ENCODE measurements around the gene RCBTB2. TPM values are rescaled to one million over a fixed set of nuclear protein-coding genes. Genes with fewer than 3 reads are reported as not detected.
"Not testable (repeated sequence)": the region's sequence is repeated elsewhere in the genome, so short reads cannot be mapped to it uniquely, and the experiment has no call there.

Gene RCBTB2
- total RNA-seq, 4 donors from 2014 or later = 8.1 to 24.7 (median 14.9) TPM

DNA sequence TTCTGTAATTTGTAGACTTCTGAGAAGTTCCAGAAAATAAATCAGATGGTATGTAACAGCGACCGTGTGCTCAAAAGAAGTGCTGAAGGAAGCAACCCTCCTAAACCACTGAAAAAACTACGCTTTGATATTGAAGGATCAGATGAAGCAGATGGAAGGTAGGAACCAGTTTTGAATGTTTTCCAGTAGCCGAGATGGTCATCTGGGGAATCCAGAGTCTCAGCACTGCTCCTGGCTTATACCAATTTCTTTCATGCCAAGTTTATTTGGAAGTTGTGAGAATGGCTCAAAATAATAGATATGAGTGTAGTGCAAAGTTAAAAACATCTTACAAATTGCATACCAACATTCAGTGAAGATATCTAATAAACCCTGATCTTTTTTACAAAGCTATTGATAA lies 56.2 kb downstream of the RCBTB2 start:
- Histone ChIP-seq H3K4me3 (no peak overlapping the region), H3K4me1 (no peaks in the 10 kb centered on the region), H3K36me3 (peaks cover 0 to 53% (median 0%) of the 10 kb centered on the region in 3 donors), H3K27ac (peak overlapping the region in 1 of 4 donors; percentile 25), H3K27me3 (no peaks in the 10 kb centered on the region), H3K9me3 (no peaks in the 10 kb centered on the region)
- WGBS, 2 donors = 60 to 62% methylated on average over 4 of the region's 4 CpGs
- no peak for TF ChIP-seq POLR2A (IDR thresholded peaks at IDR 0.05)
- TF ChIP-seq, protein P1, sequence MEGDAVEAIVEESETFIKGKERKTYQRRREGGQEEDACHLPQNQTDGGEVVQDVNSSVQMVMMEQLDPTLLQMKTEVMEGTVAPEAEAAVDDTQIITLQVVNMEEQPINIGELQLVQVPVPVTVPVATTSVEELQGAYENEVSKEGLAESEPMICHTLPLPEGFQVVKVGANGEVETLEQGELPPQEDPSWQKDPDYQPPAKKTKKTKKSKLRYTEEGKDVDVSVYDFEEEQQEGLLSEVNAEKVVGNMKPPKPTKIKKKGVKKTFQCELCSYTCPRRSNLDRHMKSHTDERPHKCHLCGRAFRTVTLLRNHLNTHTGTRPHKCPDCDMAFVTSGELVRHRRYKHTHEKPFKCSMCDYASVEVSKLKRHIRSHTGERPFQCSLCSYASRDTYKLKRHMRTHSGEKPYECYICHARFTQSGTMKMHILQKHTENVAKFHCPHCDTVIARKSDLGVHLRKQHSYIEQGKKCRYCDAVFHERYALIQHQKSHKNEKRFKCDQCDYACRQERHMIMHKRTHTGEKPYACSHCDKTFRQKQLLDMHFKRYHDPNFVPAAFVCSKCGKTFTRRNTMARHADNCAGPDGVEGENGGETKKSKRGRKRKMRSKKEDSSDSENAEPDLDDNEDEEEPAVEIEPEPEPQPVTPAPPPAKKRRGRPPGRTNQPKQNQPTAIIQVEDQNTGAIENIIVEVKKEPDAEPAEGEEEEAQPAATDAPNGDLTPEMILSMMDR (IDR thresholded peaks at IDR 0.05) = no peak
- DNase-seq = no peak
- intact Hi-C loops (cut with DNase I) = no loop called here

DNA sequence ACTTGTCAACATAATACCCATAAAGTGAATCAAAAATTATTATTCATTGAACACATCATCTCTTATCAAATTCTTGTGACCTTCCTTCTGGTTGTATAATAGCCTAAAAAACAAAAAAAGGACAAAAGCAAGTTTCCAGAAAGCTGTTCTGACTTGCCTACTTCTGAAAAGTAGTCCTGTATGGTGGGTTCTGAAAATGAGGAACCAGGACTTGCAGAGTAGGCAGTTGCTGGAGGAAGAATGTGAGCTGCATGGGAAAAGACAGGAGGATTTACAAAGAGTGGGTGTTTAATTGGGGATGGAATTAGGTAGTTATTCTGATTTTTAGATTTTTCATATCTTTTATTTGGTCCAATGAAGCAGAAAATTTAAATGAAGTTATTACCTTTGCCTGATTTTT lies 56.7 kb downstream of the RCBTB2 start:
- Histone ChIP-seq H3K36me3 (peaks cover 0 to 53% (median 0%) of the 10 kb centered on the region in 3 donors), H3K4me1 (no peaks in the 10 kb centered on the region), H3K27ac (peak overlapping the region in 1 of 4 donors; percentile 25), H3K27me3 (no peaks in the 10 kb centered on the region), H3K9me3 (no peaks in the 10 kb centered on the region), H3K4me3 (no peak overlapping the region)
- no peak for DNase-seq
- intact Hi-C loops (cut with DNase I) = no loop called here
- TF ChIP-seq POLR2A (IDR thresholded peaks at IDR 0.05) = no peak
- TF ChIP-seq, protein P1 (IDR thresholded peaks at IDR 0.05) = no peak

DNA sequence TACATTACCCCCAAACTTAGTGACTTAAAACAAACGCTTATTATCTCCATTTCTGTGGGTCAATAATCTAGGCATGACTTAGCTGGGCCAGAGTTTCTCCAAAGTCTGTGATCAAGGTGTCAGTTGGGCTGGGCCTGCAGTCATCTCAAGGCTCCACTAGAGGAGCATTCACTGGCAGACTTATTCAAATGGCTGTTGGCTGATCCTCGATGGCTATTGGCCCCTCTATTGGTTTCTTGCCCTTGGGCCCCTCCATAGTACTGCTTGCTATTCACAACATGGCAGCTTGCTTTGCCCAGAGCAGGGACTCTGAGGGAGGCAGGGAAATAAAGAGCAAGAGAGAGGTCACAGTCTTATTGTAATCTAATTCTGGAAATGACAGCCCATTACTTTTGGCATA lies 57.6 kb downstream of the RCBTB2 start:
- no peak for TF ChIP-seq POLR2A (IDR thresholded peaks at IDR 0.05)
- H3K27me3 ChIP-seq = no peaks in the 10 kb centered on the region
- H3K4me1 ChIP-seq = no peaks in the 10 kb centered on the region
- intact Hi-C loops (cut with DNase I) = no loop called here
- H3K36me3 ChIP-seq = peaks cover 0 to 51% (median 0%) of the 10 kb centered on the region in 3 donors
- no peak overlapping the region for H3K27ac ChIP-seq
- no peak for DNase-seq
- no peaks in the 10 kb centered on the region for H3K9me3 ChIP-seq
- WGBS, 2 donors = 79 to 94% methylated on average over 2 of the region's 2 CpGs
- no peak overlapping the region for H3K4me3 ChIP-seq

DNA sequence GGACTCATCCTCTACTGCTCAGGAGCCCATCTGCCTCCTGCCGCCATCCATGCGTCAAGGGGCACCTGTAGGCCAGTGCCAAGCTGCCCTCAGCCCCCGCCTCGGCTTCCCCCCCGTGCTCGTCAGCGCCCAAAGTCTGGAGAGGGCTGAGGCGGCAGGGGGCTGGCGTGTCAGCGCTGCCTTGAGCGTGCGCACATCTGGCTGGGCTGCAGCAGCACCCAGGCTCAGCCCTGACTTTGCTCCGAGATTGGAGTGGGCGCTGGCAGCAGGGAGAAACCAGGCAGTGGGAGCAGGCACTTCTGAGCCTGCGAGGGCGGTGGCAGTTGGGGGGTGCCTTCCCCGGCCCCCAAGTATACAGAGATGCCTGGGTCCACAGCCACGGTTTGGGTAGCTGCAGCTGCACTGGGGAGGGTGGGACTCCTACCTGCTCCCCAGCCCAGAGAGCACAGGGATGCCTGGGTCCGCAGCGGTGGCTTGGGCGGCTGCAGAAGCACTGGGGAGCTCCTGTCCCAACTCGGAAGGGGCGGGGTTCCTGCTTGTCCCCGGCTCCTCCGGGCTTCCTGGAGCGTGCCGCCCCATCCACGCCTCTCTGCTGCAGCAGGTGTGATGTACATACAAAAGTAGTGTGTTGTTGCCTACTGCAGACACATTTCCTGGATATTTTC lies 75.2 kb downstream of the RCBTB2 start:
- H3K27ac ChIP-seq = no peak overlapping the region
- WGBS, 2 donors = 98% methylated on average over 14 of the region's 28 CpGs; no CpG with 5 or more reads in 1 of the 2 donors
- no peak for TF ChIP-seq POLR2A (IDR thresholded peaks at IDR 0.05)
- TF ChIP-seq, protein P1 (IDR thresholded peaks at IDR 0.05) = no peak
- no peak overlapping the region for H3K4me3 ChIP-seq
- H3K36me3 ChIP-seq = peaks cover 18 to 89% (median 20%) of the 10 kb centered on the region in 3 donors
- no peaks in the 10 kb centered on the region for H3K9me3 ChIP-seq
- intact Hi-C loops (cut with DNase I) = no loop called here
- H3K4me1 ChIP-seq = no peaks in the 10 kb centered on the region
- no peaks in the 10 kb centered on the region for H3K27me3 ChIP-seq
- no peak for DNase-seq

DNA sequence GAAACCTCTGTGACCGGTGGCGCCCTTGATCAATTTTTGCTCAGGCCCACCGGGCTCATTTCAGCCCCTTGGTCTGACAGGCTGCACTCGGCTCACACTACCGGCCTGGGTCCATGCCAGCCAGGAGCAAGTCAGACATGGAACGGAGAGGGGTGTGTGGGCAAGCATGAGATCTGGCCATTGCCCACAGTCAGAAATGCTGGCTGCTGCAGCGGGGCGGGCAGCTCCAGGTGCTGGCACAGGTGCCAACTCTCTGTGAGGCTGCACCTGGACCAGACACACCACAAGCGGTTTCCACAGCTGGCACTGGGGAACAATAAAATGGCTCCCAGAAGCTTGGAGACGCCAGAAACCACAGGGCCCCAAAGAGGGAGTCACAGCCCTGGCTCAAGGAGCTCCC lies 76.3 kb downstream of the RCBTB2 start:
- DNase-seq = no peak
- WGBS, 2 donors = 96 to 100% methylated on average over 6 to 8 of the region's 10 CpGs
- H3K4me1 ChIP-seq = no peaks in the 10 kb centered on the region
- no peak overlapping the region for H3K4me3 ChIP-seq
- H3K27ac ChIP-seq = no peak overlapping the region
- intact Hi-C loops (cut with DNase I) = no loop called here
- H3K36me3 ChIP-seq = peaks cover 18 to 77% (median 20%) of the 10 kb centered on the region in 3 donors
- H3K27me3 ChIP-seq = no peaks in the 10 kb centered on the region
- TF ChIP-seq, protein P1 (IDR thresholded peaks at IDR 0.05) = no peak
- TF ChIP-seq POLR2A (IDR thresholded peaks at IDR 0.05) = no peak
- H3K9me3 ChIP-seq = peaks cover 0 to under 1% (median 0%) of the 10 kb centered on the region in 3 donors

DNA sequence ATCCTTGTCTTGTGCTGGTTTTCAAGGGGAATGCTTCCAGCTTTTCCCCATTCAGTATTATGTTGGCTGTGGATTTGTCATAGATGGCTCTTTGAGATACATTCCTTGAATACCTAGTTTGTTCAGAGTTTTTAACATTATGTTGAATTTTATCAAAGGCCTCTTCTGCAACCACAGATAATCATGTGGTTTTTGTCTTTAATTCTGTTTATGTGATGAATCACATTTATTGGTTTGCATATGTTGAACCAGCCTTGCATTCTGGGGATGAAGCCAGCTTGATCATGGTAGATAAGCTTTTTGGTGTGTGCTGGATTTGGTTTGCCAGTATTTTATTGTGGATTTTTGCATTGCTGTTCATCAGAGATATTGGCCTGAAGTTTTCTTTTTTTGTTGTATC lies 81.7 kb downstream of the RCBTB2 start:
- intact Hi-C loops (cut with DNase I); H3K4me3 ChIP-seq; DNase-seq; H3K27me3 ChIP-seq; H3K27ac ChIP-seq: not testable (repeated sequence)
- peaks cover 12 to 38% (median 16%) of the 10 kb centered on the region in 3 donors for H3K4me1 ChIP-seq
- H3K9me3 ChIP-seq = peaks cover 0 to 14% (median 14%) of the 10 kb centered on the region in 3 donors
- H3K36me3 ChIP-seq = peaks cover 2 to 28% (median 2%) of the 10 kb centered on the region in 3 donors
